HepG2 (cell line): ENCODE measurements around the gene RAB3B. TPM values are rescaled to one million over a fixed set of nuclear protein-coding genes. Genes with fewer than 3 reads are reported as not detected.

Experiments
- ATAC-seq: fragments of 200-7000 bp; cut with Tn5 transposase; 3 replicates; pipeline ENCODE4 v1.9.1; 2020; ENCODE audit warnings: mild to moderate bottlenecking, moderate library complexity
- BruUV-seq: library from RNA; stranded (reverse); fragments of 400-500 nt; replicated peaks from 2 replicates; lab custom pipeline; 2021; lab: Mats Ljungman, UMichigan
- CTCF ChIA-PET: fragments of 300-600 bp; formaldehyde crosslinking; extraction: SDS; loops from one replicate; lab custom pipeline; 2021; ENCODE audit warnings: low total read pairs, inconsistent platforms, low intra/inter-chr PET ratio; lab: Yijun Ruan, JAX
- POLR2A ChIA-PET: fragments of 350-600 bp; sonication (Branson Sonifier 250); formaldehyde crosslinking; loops from one replicate; lab custom pipeline; 2020; ENCODE audit warnings: antibody characterized with exemption, inconsistent platforms; lab: Yijun Ruan, JAX
- DNase-seq: peaks from one replicate; pipeline ENCODE4 v3.0.0-alpha.2; 2015; ENCODE audit warnings: low spot score
- FAIRE-seq: peaks from 3 replicates; lab custom pipeline; 2011; peaks lifted over from hg19 to GRCh38; lab: Jason Lieb, UNC
- H2AFZ ChIP-seq: one replicate; pipeline ENCODE4 v1.6.1; 2011; ENCODE audit warnings: low read length, inconsistent platforms
- H3K27ac ChIP-seq: fragments of 300-600 bp; 3 replicates; pipeline ENCODE4 v1.8.0; 2011; ENCODE audit warnings: mixed run types, mild to moderate bottlenecking, mixed read lengths, low read length, inconsistent platforms; ENCODE audit not compliant: insufficient read depth; ENCODE audit errors: extremely low read length
- H3K27me3 ChIP-seq, 2 experiments: fragments of 200-600 bp in 1 of 2; 2 replicates in 1 of 2; 3 replicates in 1 of 2; pipeline versions ENCODE4 v1.6.0 to v1.8.0; 2011; ENCODE audit warnings: low read length in 2 of 2, mild to moderate bottlenecking in 2 of 2, moderate library complexity in 2 of 2, inconsistent platforms in 1 of 2; ENCODE audit not compliant: insufficient read depth in 2 of 2, control insufficient read depth in 1 of 2
- H3K36me3 ChIP-seq, 2 experiments: fragments of 200-600 bp in 1 of 2; replicated peaks in 1 of 2; 2 replicates in 1 of 2; 3 replicates in 1 of 2; pipeline versions ENCODE4 v1.5.1 to v1.8.0; 2011; ENCODE audit warnings: low read length in 2 of 2, inconsistent platforms in 1 of 2; ENCODE audit not compliant: insufficient read depth in 2 of 2, control insufficient read depth in 1 of 2
- H3K4me1 ChIP-seq: 2 replicates; pipeline ENCODE4 v1.5.1; 2012; ENCODE audit warnings: low read length, inconsistent platforms; ENCODE audit not compliant: insufficient read depth
- H3K4me2 ChIP-seq: 2 replicates; pipeline ENCODE4 v1.6.0; 2011; ENCODE audit warnings: low read depth, low read length, inconsistent platforms
- H3K4me3 ChIP-seq, 3 experiments: fragments of 200-600 bp in 1 of 3; sonication (generic), shearing (Covaris generic) in 1 of 3; replicated peaks in 1 of 3; 2 replicates each; pipeline ENCODE4 v1.5.1; 2011 to 2016; ENCODE audit warnings: low read length in 3 of 3, inconsistent platforms in 2 of 3, low read depth in 2 of 3, mild to moderate bottlenecking in 2 of 3, control low read depth in 1 of 3, mixed read lengths in 1 of 3; ENCODE audit not compliant: insufficient read depth in 1 of 3
- H3K79me2 ChIP-seq: one replicate; pipeline ENCODE4 v1.6.1; 2011; ENCODE audit warnings: low read length, inconsistent platforms; ENCODE audit not compliant: insufficient read depth
- H3K9ac ChIP-seq: 2 replicates; pipeline ENCODE4 v1.6.0; 2011; ENCODE audit warnings: mild to moderate bottlenecking, low read depth, low read length, inconsistent platforms; ENCODE audit not compliant: insufficient read depth
- H3K9me3 ChIP-seq: 2 replicates; pipeline ENCODE4 v1.5.1; 2012; ENCODE audit warnings: mild to moderate bottlenecking, low read length
- H4K20me1 ChIP-seq: 2 replicates; pipeline ENCODE4 v1.6.0; 2011; ENCODE audit warnings: inconsistent platforms, mild to moderate bottlenecking, low read length, moderate library complexity; ENCODE audit not compliant: insufficient read depth
- ATF7-NPFF ChIP-seq: sonication (generic); formaldehyde crosslinking; IDR thresholded peaks from 2 replicates; pipeline ENCODE4 v1.8.1; 2023; ENCODE audit warnings: mild to moderate bottlenecking, low read depth, missing genetic modification reagents, moderate library complexity
- CREB1 ChIP-seq, 2 experiments: fragments of 450-650 bp in 1 of 2; IDR thresholded peaks; 2 replicates each; pipeline ENCODE4 v1.6.1; 2016 to 2017; ENCODE audit warnings: control low read depth in 1 of 2, mild to moderate bottlenecking in 1 of 2, missing compliant biosample characterization in 1 of 2, missing genetic modification characterization in 1 of 2
- ETV5 ChIP-seq: IDR thresholded peaks from 2 replicates; pipeline ENCODE4 v1.6.1; 2018; ENCODE audit warnings: missing biosample characterization, missing genetic modification reagents, inconsistent platforms, borderline replicate concordance
- FOXP1 ChIP-seq, 2 experiments: fragments of 450-650 bp in 1 of 2; IDR thresholded peaks; 2 replicates each; pipeline ENCODE4 v1.6.1; 2017 to 2018; ENCODE audit warnings: antibody characterized with exemption in 1 of 2
- HOXA9 ChIP-seq: sonication (generic); formaldehyde crosslinking; IDR thresholded peaks from 2 replicates; pipeline ENCODE4 v1.8.1; 2022; ENCODE audit warnings: missing genetic modification reagents, mild to moderate bottlenecking, moderate library complexity, borderline replicate concordance
- JUND ChIP-seq: sonication (generic); formaldehyde crosslinking; IDR thresholded peaks from 2 replicates; pipeline ENCODE4 v1.8.0; 2022; ENCODE audit warnings: mild to moderate bottlenecking, missing genetic modification reagents
- SOX13 ChIP-seq, 3 experiments: fragments of 450-650 bp in 1 of 3; sonication (generic) in 1 of 3; formaldehyde crosslinking in 1 of 3; IDR thresholded peaks in 2 of 3; conservative IDR thresholded peaks in 1 of 3; 2 replicates each; pipeline versions ENCODE4 v1.5.0 to v1.6.1; 2016 to 2020; ENCODE audit warnings: antibody characterized with exemption in 1 of 3, mild to moderate bottlenecking in 1 of 3, missing compliant biosample characterization in 1 of 3, missing genetic modification reagents in 1 of 3, moderate library complexity in 1 of 3
- SPEN ChIP-seq: sonication (generic); formaldehyde crosslinking; IDR thresholded peaks from 2 replicates; pipeline ENCODE4 v1.5.1; 2020; ENCODE audit warnings: low read depth, mild to moderate bottlenecking, missing genetic modification reagents
- ZFYVE20 ChIP-seq: sonication (generic); formaldehyde crosslinking; IDR thresholded peaks from 2 replicates; pipeline ENCODE4 v1.8.0; 2023; ENCODE audit warnings: low read depth, mild to moderate bottlenecking, moderate library complexity, missing genetic modification reagents, borderline replicate concordance
- ZNF3 ChIP-seq: IDR thresholded peaks from 2 replicates; pipeline ENCODE4 v1.7.0; 2017; ENCODE audit warnings: inconsistent platforms
- ZNF337 ChIP-seq: sonication (generic); formaldehyde crosslinking; IDR thresholded peaks from 2 replicates; pipeline ENCODE4 v1.5.1; 2020; ENCODE audit warnings: missing genetic modification reagents, low read depth, mild to moderate bottlenecking, borderline replicate concordance
- ZNF7 ChIP-seq: IDR thresholded peaks from 2 replicates; pipeline ENCODE4 v1.6.1; 2016; ENCODE audit warnings: missing biosample characterization, missing genetic modification reagents
- ZNF713 ChIP-seq: sonication (generic); formaldehyde crosslinking; IDR thresholded peaks from 2 replicates; pipeline ENCODE4 v1.4.0; 2020; ENCODE audit warnings: mild to moderate bottlenecking, missing genetic modification reagents
- ZSCAN5A ChIP-seq: sonication (generic); formaldehyde crosslinking; IDR thresholded peaks from 2 replicates; pipeline ENCODE4 v1.8.0; 2022; ENCODE audit warnings: mild to moderate bottlenecking, missing genetic modification reagents, borderline replicate concordance
- WGBS: methylation state at CpG from one replicate; pipeline ENCODE4 v1.1.6; 2017; ENCODE audit warnings: low lambda C conversion rate; 5-methylcytosine and 5-hydroxymethylcytosine counted together
- in situ Hi-C: cut with HindIII; loops from 2 replicates; pipeline ENCODE4 v1.10.0; 2017; ENCODE audit warnings: low pct_unique_long_range_greater_than_20kb; ENCODE audit not compliant: extremely low pct_ligation_motif_present
- intact Hi-C: fragments of 100-400 bp; cut with micrococcal nuclease; formaldehyde crosslinking; loops from one replicate; pipeline ENCODE4 v1.10.0; 2022; ENCODE audit not compliant: unreplicated experiment
- polyA plus RNA-seq, 8 experiments: library from polyadenylated mRNA; depleted of rRNA in 3 of 8; stranded (reverse) in 7 of 8; unstranded in 1 of 8; fragments of >200 nt; fragmentation: Illumina TruSeq in 4 of 8; extraction: Trizol in 4 of 8; gene quantifications; 2 replicates each; pipeline versions ENCODE4 v1.2.1 to v1.2.3, GENCODE V29; 2011 to 2016; ENCODE audit warnings: low read depth in 4 of 8, missing spikeins in 1 of 8, mixed read lengths in 1 of 8; ENCODE audit not compliant: insufficient read depth in 1 of 8
- total RNA-seq, 5 experiments: library from RNA; depleted of rRNA; stranded (reverse); fragments of >200 nt; fragmentation: Illumina TruSeq; extraction: Trizol; gene quantifications; 2 replicates each; pipeline ENCODE4 v1.2.3, GENCODE V29; 2016; ENCODE audit warnings: low read depth in 1 of 5
- TF ChIP-seq, protein P1 (sequence below): sonication (generic); formaldehyde crosslinking; IDR thresholded peaks from 2 replicates; pipeline ENCODE4 v1.8.0; 2022; ENCODE audit warnings: mild to moderate bottlenecking, missing genetic modification reagents, moderate library complexity
- TF ChIP-seq, protein P2 (sequence below): IDR thresholded peaks from 2 replicates; pipeline ENCODE4 v1.4.0; 2020; ENCODE audit warnings: mild to moderate bottlenecking, missing genetic modification reagents

Gene RAB3B
- total and polyA plus RNA-seq, 2 of the 13 experiments (the other 11 are each of a cell fraction or from before 2014, with no cell fraction given), result 1.0 to 1.2 TPM

- Histone ChIP-seq H3K4me2 (peak overlapping the region; percentile 7; the same call in 1 of the 2 replicates), H3K4me1 (peaks cover 69% of the 10 kb centered on the region), H3K27me3 (no peaks in the 10 kb centered on the region; a peak in 1 of 5 replicates), H3K9ac (no peak overlapping the region), H4K20me1 (no peaks in the 10 kb centered on the region), H3K79me2 (no peaks in the 10 kb centered on the region), H2AFZ (no peak overlapping the region), H3K9me3 (no peaks in the 10 kb centered on the region), H3K4me3 (no peak overlapping the region), H3K27ac (no peak overlapping the region), H3K36me3 (no peaks in the 10 kb centered on the region)
- in situ Hi-C loops, result no loop called here
- WGBS, result 20% methylated on average over 1 of the region's 1 CpG
- no peak for DNase-seq
- no peak for FAIRE-seq
- no peak for ATAC-seq
- intact Hi-C loops, result no loop called here
- no TSS peak for BruUV-seq
- CTCF ChIA-PET, result no interaction called here
- POLR2A ChIA-PET, result no interaction called here
- no peak for TF ChIP-seq CREB1 (IDR thresholded peaks at IDR 0.05)
- TF ChIP-seq CREB1 (CRISPR knock-in tag; IDR thresholded peaks at IDR 0.05), result peak; percentile 48; the same call in 1 of the 2 replicates
- no peak for TF ChIP-seq ATF7-NPFF (CRISPR knock-in tag)
- TF ChIP-seq ZNF7 (CRISPR knock-in tag), result peak; percentile 63; the same call in 1 of the 2 replicates
- no peak for TF ChIP-seq ETV5 (CRISPR knock-in tag)
- no peak for TF ChIP-seq HOXA9 (CRISPR knock-in tag)
- TF ChIP-seq ZNF3 (CRISPR knock-in tag), result no peak
- no peak for TF ChIP-seq JUND (CRISPR knock-in tag)
- TF ChIP-seq, protein P1, sequence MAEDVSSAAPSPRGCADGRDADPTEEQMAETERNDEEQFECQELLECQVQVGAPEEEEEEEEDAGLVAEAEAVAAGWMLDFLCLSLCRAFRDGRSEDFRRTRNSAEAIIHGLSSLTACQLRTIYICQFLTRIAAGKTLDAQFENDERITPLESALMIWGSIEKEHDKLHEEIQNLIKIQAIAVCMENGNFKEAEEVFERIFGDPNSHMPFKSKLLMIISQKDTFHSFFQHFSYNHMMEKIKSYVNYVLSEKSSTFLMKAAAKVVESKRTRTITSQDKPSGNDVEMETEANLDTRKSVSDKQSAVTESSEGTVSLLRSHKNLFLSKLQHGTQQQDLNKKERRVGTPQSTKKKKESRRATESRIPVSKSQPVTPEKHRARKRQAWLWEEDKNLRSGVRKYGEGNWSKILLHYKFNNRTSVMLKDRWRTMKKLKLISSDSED, result no peak
- TF ChIP-seq, protein P2, sequence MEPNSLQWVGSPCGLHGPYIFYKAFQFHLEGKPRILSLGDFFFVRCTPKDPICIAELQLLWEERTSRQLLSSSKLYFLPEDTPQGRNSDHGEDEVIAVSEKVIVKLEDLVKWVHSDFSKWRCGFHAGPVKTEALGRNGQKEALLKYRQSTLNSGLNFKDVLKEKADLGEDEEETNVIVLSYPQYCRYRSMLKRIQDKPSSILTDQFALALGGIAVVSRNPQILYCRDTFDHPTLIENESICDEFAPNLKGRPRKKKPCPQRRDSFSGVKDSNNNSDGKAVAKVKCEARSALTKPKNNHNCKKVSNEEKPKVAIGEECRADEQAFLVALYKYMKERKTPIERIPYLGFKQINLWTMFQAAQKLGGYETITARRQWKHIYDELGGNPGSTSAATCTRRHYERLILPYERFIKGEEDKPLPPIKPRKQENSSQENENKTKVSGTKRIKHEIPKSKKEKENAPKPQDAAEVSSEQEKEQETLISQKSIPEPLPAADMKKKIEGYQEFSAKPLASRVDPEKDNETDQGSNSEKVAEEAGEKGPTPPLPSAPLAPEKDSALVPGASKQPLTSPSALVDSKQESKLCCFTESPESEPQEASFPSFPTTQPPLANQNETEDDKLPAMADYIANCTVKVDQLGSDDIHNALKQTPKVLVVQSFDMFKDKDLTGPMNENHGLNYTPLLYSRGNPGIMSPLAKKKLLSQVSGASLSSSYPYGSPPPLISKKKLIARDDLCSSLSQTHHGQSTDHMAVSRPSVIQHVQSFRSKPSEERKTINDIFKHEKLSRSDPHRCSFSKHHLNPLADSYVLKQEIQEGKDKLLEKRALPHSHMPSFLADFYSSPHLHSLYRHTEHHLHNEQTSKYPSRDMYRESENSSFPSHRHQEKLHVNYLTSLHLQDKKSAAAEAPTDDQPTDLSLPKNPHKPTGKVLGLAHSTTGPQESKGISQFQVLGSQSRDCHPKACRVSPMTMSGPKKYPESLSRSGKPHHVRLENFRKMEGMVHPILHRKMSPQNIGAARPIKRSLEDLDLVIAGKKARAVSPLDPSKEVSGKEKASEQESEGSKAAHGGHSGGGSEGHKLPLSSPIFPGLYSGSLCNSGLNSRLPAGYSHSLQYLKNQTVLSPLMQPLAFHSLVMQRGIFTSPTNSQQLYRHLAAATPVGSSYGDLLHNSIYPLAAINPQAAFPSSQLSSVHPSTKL (CRISPR knock-in tag), result 0 out of 2 replicates have a peak, but pooled peaks have one; percentile 34
- TF ChIP-seq ZFYVE20 (CRISPR knock-in tag), result no peak
- no peak for TF ChIP-seq FOXP1 (IDR thresholded peaks at IDR 0.05)
- no peak for TF ChIP-seq FOXP1 (CRISPR knock-in tag; IDR thresholded peaks at IDR 0.05)
- no peak for TF ChIP-seq SOX13 (IDR thresholded peaks at IDR 0.05)
- TF ChIP-seq SOX13 (CRISPR knock-in tag; conservative IDR thresholded peaks at IDR 0.05 in 1 of 2, IDR thresholded peaks at IDR 0.05 in 1 of 2), result peak in 1 of 2 experiments; percentile 56; a peak in 1 of 4 replicates
- TF ChIP-seq ZSCAN5A (CRISPR knock-in tag), result no peak
- TF ChIP-seq ZNF713 (CRISPR knock-in tag), result no peak
- TF ChIP-seq ZNF337 (CRISPR knock-in tag), result no peak
- TF ChIP-seq SPEN (CRISPR knock-in tag), result no peak
Observed at GRCh38 chr1:51973587-51974474, 16.7 kb downstream of the RAB3B start.
